WTC11 (cell line): ENCODE results near the gene CPE. TPM values are rescaled to one million over a fixed set of nuclear protein-coding genes. Genes with fewer than 3 reads are reported as not detected.

Experiments used
- ATAC-seq: fragments of 200-7000 bp; cut with Tn5 transposase; 2 replicates; pipeline ENCODE4 v1.10.0; 2021; ENCODE audit warnings: mild to moderate bottlenecking, moderate library complexity
- Bru-seq: library from RNA; stranded (reverse); fragments of 400-500 nt; gene quantifications from one replicate; lab custom pipeline; 2021; lab: Mats Ljungman, UMichigan
- CTCF ChIA-PET: fragments of 300-600 bp; sonication (Branson Sonifier 250); formaldehyde crosslinking; loops from one replicate; lab custom pipeline; 2021; ENCODE audit warnings: antibody characterized with exemption; lab: Charles Lee
- POLR2A ChIA-PET: fragments of 350-600 bp; sonication (Branson Sonifier 250); formaldehyde crosslinking; loops from one replicate; lab custom pipeline; 2021; ENCODE audit warnings: antibody characterized with exemption; lab: Charles Lee
- DNase-seq: peaks from one replicate; pipeline ENCODE4 v3.0.0; 2021; ENCODE audit warnings: low spot score
- H3K27ac Mint-ChIP-seq: 2 replicates; pipeline ENCODE4 v1.8.0; 2021; ENCODE audit warnings: mixed read lengths
- H3K27me3 Mint-ChIP-seq: 2 replicates; pipeline ENCODE4 v1.8.0; 2021; ENCODE audit warnings: low read depth, mild to moderate bottlenecking, moderate library complexity, mixed read lengths
- H3K36me3 Mint-ChIP-seq: 2 replicates; pipeline ENCODE4 v1.8.0; 2021; ENCODE audit warnings: mixed read lengths
- H3K4me1 Mint-ChIP-seq: 2 replicates; pipeline ENCODE4 v1.8.0; 2022; ENCODE audit warnings: mixed read lengths
- H3K4me3 Mint-ChIP-seq: 2 replicates; pipeline ENCODE4 v1.8.0; 2021; ENCODE audit warnings: mild to moderate bottlenecking, moderate library complexity, mixed read lengths
- H3K9me3 Mint-ChIP-seq: 2 replicates; pipeline ENCODE4 v1.8.0; 2021; ENCODE audit warnings: mixed read lengths
- CREM ChIP-seq: sonication (generic); formaldehyde crosslinking; IDR thresholded peaks from 2 replicates; pipeline ENCODE4 v1.8.1; 2022; ENCODE audit warnings: mild to moderate bottlenecking, missing genetic modification reagents, moderate library complexity
- ESRRA ChIP-seq: sonication (generic); formaldehyde crosslinking; IDR thresholded peaks from 2 replicates; pipeline ENCODE4 v1.8.1; 2022; ENCODE audit warnings: mild to moderate bottlenecking, missing genetic modification reagents, borderline replicate concordance
- ETV6 ChIP-seq: sonication (generic); formaldehyde crosslinking; IDR thresholded peaks from 2 replicates; pipeline ENCODE4 v1.8.1; 2022; ENCODE audit warnings: mild to moderate bottlenecking, missing genetic modification reagents
- FOXP4 ChIP-seq: sonication (generic); formaldehyde crosslinking; IDR thresholded peaks from 2 replicates; pipeline ENCODE4 v1.8.0; 2022; ENCODE audit warnings: mild to moderate bottlenecking, missing genetic modification reagents
- GTF2I ChIP-seq: fragments of 250-450 bp; sonication (Bioruptor Pico); conservative IDR thresholded peaks from 2 replicates; pipeline ENCODE4 v1.4.0; 2021; ENCODE audit warnings: mild to moderate bottlenecking
- HMGXB4 ChIP-seq: sonication (generic); formaldehyde crosslinking; IDR thresholded peaks from 2 replicates; pipeline ENCODE4 v1.8.1; 2023; ENCODE audit warnings: mild to moderate bottlenecking, moderate library complexity, missing genetic modification reagents
- MAX ChIP-seq: sonication (generic); formaldehyde crosslinking; IDR thresholded peaks from 2 replicates; pipeline ENCODE4 v1.8.0; 2022; ENCODE audit warnings: mild to moderate bottlenecking, missing genetic modification reagents
- MXD4 ChIP-seq: fragments of 250-450 bp; sonication (Bioruptor Pico); IDR thresholded peaks from 2 replicates; pipeline ENCODE4 v1.8.0; 2021; ENCODE audit warnings: mild to moderate bottlenecking, moderate library complexity, borderline replicate concordance
- SOX15 ChIP-seq: fragments of 250-450 bp; sonication (Bioruptor Pico); IDR thresholded peaks from 2 replicates; pipeline ENCODE4 v1.9.0; 2021; ENCODE audit warnings: mild to moderate bottlenecking
- SP1 ChIP-seq: sonication (generic); formaldehyde crosslinking; conservative IDR thresholded peaks from 2 replicates; pipeline ENCODE4 v1.8.1; 2022; ENCODE audit warnings: missing genetic modification reagents
- TCF7 ChIP-seq: sonication (generic); formaldehyde crosslinking; IDR thresholded peaks from 2 replicates; pipeline ENCODE4 v1.8.0; 2022; ENCODE audit warnings: mild to moderate bottlenecking, low read depth, missing genetic modification reagents, moderate library complexity
- TEAD1 ChIP-seq: sonication (generic); formaldehyde crosslinking; IDR thresholded peaks from 2 replicates; pipeline ENCODE4 v1.8.0; 2022; ENCODE audit warnings: mild to moderate bottlenecking, missing genetic modification reagents
- ZBTB21 ChIP-seq: sonication (generic); formaldehyde crosslinking; IDR thresholded peaks from 2 replicates; pipeline ENCODE4 v1.8.1; 2023; ENCODE audit warnings: mild to moderate bottlenecking, missing genetic modification reagents, borderline replicate concordance
- ZNF396 ChIP-seq: fragments of 250-450 bp; sonication (Bioruptor Pico); IDR thresholded peaks from 2 replicates; pipeline ENCODE4 v1.8.0; 2021; ENCODE audit warnings: mild to moderate bottlenecking, moderate library complexity, borderline replicate concordance
- long read RNA-seq, 3 experiments: library from RNA in 1 of 3; library from capped mRNA in 1 of 3; library from polyadenylated mRNA in 1 of 3; unstranded in 2 of 3; stranded (forward) in 1 of 3; transcript quantifications; one replicate each; pipeline ENCODE4 v2.0.0, GENCODE V29; 2021
- total RNA-seq: library from RNA; stranded (reverse); gene quantifications from 3 replicates; pipeline ENCODE4 v1.2.3, GENCODE V29; 2021
- TF ChIP-seq, protein P1 (sequence below): sonication (generic); formaldehyde crosslinking; IDR thresholded peaks from 2 replicates; pipeline ENCODE4 v1.8.1; 2023; ENCODE audit warnings: mild to moderate bottlenecking, missing genetic modification reagents, moderate library complexity
- TF ChIP-seq, protein P2 (sequence below): sonication (generic); formaldehyde crosslinking; IDR thresholded peaks from 2 replicates; pipeline ENCODE4 v1.8.1; 2023; ENCODE audit warnings: mild to moderate bottlenecking, missing genetic modification reagents, borderline replicate concordance
- TF ChIP-seq, protein P3 (sequence below): sonication (generic); formaldehyde crosslinking; IDR thresholded peaks from 2 replicates; pipeline ENCODE4 v1.8.0; 2023; ENCODE audit warnings: missing genetic modification reagents, mild to moderate bottlenecking, borderline replicate concordance
- TF ChIP-seq, protein P4 (sequence below): fragments of 250-450 bp; sonication (Bioruptor Pico); conservative IDR thresholded peaks from 2 replicates; pipeline ENCODE4 v1.9.0; 2021; ENCODE audit warnings: mild to moderate bottlenecking

The CPE gene
- total RNA-seq (9.2 to 12.4 TPM (median 10.9 TPM) in 3 replicates), Bru-seq, nascent RNA (percentile 42 among the genes with signal in this experiment)
- long read RNA-seq, experiment 1, transcript CPE-201 (9 exons, 2,421 nt): major isoform, 46 of 50 reads
- long read RNA-seq, experiment 1, partial matches to known transcripts: 3 of 50 reads
- long read RNA-seq, experiment 1, other reads (novel, unspliced or antisense): 1 of 50 reads
- long read RNA-seq, experiment 2, transcript CPE-201 (9 exons, 2,421 nt): major isoform, 14 of 24 reads
- long read RNA-seq, experiment 2, partial matches to known transcripts: 5 of 24 reads
- long read RNA-seq, experiment 2, other reads (novel, unspliced or antisense): 5 of 24 reads
- long read RNA-seq, experiment 3: 0 reads

DNA sequence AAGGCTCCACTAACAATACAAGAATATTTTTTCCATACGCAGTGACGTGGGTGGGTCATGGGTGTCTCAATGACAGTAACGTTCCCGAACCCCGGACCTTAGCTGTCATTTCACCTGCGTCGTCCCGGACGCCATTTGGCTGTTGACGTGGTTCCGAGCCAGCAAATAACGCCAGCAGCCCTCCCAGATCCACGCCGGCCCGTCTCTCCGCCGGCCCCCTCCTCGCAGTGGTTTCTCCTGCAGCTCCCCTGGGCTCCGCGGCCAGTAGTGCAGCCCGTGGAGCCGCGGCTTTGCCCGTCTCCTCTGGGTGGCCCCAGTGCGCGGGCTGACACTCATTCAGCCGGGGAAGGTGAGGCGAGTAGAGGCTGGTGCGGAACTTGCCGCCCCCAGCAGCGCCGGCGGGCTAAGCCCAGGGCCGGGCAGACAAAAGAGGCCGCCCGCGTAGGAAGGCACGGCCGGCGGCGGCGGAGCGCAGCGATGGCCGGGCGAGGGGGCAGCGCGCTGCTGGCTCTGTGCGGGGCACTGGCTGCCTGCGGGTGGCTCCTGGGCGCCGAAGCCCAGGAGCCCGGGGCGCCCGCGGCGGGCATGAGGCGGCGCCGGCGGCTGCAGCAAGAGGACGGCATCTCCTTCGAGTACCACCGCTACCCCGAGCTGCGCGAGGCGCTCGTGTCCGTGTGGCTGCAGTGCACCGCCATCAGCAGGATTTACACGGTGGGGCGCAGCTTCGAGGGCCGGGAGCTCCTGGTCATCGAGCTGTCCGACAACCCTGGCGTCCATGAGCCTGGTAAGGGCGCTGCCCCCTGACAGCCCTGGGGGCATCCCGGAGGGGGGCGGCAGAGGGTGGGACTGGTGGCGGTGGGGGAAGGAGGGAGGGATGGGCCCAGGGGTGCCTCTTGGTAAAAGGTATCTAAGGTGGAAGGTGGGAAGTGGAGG, at the start of gene CPE:
CPE (plus strand) TSS at position 264 of the 933 bp plus-strand sequence; CDS start at position 478, 214 bp downstream.
- Mint-ChIP-seq H3K27ac (no peak within 1 kb of the TSS), H3K9me3 (no peaks in the 10 kb centered on the region)
- POLR2A ChIA-PET: no interaction called here
- TF ChIP-seq FOXP4 (CRISPR knock-in tag) (peak; percentile 55; the same call in 1 of the 2 replicates), MAX (CRISPR knock-in tag) (peak; percentile 66), GTF2I (no peak), SP1 (CRISPR knock-in tag) (0 out of 2 replicates have a peak, but pooled peaks have one; percentile 13), TCF7 (CRISPR knock-in tag) (no peak), MXD4 (no peak), HMGXB4 (CRISPR knock-in tag) (peak; percentile 88; the same call in 1 of the 2 replicates), TEAD1 (CRISPR knock-in tag) (0 out of 2 replicates have a peak, but pooled peaks have one; percentile 43), ZBTB21 (CRISPR knock-in tag) (peak; percentile 30; the same call in 1 of the 2 replicates), SOX15 (CRISPR knock-in tag) (no peak), ZNF396 (CRISPR knock-in tag) (no peak), ESRRA (CRISPR knock-in tag) (0 out of 2 replicates have a peak, but pooled peaks have one; percentile 14), CREM (peak; percentile 54; the same call in 1 of the 2 replicates), ETV6 (CRISPR knock-in tag) (peak; percentile 56; the same call in 1 of the 2 replicates)
- TF ChIP-seq, protein P1, sequence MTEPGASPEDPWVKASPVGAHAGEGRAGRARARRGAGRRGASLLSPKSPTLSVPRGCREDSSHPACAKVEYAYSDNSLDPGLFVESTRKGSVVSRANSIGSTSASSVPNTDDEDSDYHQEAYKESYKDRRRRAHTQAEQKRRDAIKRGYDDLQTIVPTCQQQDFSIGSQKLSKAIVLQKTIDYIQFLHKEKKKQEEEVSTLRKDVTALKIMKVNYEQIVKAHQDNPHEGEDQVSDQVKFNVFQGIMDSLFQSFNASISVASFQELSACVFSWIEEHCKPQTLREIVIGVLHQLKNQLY (CRISPR knock-in tag): peak; percentile 60; the same call in 1 of the 2 replicates
- TF ChIP-seq, protein P2, sequence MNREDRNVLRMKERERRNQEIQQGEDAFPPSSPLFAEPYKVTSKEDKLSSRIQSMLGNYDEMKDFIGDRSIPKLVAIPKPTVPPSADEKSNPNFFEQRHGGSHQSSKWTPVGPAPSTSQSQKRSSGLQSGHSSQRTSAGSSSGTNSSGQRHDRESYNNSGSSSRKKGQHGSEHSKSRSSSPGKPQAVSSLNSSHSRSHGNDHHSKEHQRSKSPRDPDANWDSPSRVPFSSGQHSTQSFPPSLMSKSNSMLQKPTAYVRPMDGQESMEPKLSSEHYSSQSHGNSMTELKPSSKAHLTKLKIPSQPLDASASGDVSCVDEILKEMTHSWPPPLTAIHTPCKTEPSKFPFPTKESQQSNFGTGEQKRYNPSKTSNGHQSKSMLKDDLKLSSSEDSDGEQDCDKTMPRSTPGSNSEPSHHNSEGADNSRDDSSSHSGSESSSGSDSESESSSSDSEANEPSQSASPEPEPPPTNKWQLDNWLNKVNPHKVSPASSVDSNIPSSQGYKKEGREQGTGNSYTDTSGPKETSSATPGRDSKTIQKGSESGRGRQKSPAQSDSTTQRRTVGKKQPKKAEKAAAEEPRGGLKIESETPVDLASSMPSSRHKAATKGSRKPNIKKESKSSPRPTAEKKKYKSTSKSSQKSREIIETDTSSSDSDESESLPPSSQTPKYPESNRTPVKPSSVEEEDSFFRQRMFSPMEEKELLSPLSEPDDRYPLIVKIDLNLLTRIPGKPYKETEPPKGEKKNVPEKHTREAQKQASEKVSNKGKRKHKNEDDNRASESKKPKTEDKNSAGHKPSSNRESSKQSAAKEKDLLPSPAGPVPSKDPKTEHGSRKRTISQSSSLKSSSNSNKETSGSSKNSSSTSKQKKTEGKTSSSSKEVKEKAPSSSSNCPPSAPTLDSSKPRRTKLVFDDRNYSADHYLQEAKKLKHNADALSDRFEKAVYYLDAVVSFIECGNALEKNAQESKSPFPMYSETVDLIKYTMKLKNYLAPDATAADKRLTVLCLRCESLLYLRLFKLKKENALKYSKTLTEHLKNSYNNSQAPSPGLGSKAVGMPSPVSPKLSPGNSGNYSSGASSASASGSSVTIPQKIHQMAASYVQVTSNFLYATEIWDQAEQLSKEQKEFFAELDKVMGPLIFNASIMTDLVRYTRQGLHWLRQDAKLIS (CRISPR knock-in tag): 0 out of 2 replicates have a peak, but pooled peaks have one; percentile 23
- TF ChIP-seq, protein P3, sequence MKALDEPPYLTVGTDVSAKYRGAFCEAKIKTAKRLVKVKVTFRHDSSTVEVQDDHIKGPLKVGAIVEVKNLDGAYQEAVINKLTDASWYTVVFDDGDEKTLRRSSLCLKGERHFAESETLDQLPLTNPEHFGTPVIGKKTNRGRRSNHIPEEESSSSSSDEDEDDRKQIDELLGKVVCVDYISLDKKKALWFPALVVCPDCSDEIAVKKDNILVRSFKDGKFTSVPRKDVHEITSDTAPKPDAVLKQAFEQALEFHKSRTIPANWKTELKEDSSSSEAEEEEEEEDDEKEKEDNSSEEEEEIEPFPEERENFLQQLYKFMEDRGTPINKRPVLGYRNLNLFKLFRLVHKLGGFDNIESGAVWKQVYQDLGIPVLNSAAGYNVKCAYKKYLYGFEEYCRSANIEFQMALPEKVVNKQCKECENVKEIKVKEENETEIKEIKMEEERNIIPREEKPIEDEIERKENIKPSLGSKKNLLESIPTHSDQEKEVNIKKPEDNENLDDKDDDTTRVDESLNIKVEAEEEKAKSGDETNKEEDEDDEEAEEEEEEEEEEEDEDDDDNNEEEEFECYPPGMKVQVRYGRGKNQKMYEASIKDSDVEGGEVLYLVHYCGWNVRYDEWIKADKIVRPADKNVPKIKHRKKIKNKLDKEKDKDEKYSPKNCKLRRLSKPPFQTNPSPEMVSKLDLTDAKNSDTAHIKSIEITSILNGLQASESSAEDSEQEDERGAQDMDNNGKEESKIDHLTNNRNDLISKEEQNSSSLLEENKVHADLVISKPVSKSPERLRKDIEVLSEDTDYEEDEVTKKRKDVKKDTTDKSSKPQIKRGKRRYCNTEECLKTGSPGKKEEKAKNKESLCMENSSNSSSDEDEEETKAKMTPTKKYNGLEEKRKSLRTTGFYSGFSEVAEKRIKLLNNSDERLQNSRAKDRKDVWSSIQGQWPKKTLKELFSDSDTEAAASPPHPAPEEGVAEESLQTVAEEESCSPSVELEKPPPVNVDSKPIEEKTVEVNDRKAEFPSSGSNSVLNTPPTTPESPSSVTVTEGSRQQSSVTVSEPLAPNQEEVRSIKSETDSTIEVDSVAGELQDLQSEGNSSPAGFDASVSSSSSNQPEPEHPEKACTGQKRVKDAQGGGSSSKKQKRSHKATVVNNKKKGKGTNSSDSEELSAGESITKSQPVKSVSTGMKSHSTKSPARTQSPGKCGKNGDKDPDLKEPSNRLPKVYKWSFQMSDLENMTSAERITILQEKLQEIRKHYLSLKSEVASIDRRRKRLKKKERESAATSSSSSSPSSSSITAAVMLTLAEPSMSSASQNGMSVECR (CRISPR knock-in tag): peak; percentile 67; the same call in 1 of the 2 replicates
- TF ChIP-seq, protein P4, sequence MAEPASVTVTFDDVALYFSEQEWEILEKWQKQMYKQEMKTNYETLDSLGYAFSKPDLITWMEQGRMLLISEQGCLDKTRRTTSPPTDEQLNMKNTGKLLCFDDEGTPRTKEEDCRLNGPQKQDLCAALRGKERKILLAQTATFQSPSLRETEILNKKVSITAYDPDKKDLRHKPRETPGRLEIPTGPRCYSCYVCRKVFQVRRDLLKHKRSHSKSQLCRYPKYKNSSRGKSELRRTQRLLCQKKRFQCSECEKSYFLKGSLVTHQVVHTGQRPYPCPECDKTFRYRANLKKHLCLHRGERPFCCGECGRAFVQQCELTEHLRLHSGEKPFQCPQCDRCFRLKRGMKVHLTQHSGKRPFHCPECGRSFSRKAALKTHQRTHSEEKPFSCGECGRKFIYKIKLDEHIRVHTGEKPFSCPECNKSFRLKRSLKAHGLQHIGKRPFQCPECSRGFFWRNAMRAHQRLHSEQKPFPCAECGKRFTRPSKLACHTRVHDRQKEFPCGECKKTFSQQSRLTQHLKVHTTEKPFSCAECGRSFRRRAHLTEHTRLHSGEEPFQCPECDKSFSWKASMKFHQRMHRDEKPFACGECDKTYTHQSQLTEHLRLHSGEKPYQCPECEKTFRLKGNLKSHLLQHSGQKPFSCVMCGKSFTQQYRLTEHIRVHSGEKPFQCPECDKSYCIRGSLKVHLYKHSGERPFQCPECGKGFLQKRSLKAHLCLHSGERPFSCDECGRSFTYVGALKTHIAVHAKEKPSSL (CRISPR knock-in tag): no peak

More for the DNA sequence above, at the start of gene CPE:
- peaks cover 33% of the 10 kb centered on the region for H3K4me1 Mint-ChIP-seq
- no peaks in the 10 kb centered on the region for H3K36me3 Mint-ChIP-seq
- peak; percentile 72 for DNase-seq
- peak within 1 kb of the TSS; percentile 70 for H3K4me3 Mint-ChIP-seq
- ATAC-seq: peak; percentile 82
- H3K27me3 Mint-ChIP-seq: peaks cover 27% of the 10 kb centered on the region
- CTCF ChIA-PET: interaction anchor here (0.7 to 1.8 kb wide), 7 partner anchors 19 to 331 kb away, joined by 3 to 8 read pairs (median 4); no protein-coding TSS in a partner anchor
